ENCODE results near the gene HIVEP2.

Gene HIVEP2

DNA sequence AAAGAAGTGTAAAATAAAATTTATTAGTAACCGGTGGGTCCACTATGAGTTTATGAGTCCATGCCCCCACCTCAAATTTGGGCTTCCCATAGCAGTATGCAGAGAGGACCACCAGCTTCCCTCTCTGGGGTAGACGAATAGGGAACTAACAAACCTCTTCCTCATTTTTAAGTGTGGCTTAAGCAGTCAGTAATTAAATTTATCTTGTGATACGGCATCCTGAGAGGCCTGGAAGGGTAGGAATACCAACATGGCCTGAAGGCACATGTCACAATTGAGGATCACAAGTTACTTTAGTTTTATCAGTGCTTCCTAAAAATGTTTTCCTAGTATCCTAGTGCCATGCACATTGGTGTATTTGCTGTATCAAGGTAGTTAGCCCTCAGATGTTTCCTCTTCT is 239.9 kb downstream of the HIVEP2 start:
- Histone ChIP-seq H3K4me1 (peaks cover 10% of the 10 kb centered on the region; the same call in 1 of the 2 replicates), H3K4me3 (no peak overlapping the region)
- DNase-seq (ENCODE audit: low spot score in 2 of 2): no peak

DNA sequence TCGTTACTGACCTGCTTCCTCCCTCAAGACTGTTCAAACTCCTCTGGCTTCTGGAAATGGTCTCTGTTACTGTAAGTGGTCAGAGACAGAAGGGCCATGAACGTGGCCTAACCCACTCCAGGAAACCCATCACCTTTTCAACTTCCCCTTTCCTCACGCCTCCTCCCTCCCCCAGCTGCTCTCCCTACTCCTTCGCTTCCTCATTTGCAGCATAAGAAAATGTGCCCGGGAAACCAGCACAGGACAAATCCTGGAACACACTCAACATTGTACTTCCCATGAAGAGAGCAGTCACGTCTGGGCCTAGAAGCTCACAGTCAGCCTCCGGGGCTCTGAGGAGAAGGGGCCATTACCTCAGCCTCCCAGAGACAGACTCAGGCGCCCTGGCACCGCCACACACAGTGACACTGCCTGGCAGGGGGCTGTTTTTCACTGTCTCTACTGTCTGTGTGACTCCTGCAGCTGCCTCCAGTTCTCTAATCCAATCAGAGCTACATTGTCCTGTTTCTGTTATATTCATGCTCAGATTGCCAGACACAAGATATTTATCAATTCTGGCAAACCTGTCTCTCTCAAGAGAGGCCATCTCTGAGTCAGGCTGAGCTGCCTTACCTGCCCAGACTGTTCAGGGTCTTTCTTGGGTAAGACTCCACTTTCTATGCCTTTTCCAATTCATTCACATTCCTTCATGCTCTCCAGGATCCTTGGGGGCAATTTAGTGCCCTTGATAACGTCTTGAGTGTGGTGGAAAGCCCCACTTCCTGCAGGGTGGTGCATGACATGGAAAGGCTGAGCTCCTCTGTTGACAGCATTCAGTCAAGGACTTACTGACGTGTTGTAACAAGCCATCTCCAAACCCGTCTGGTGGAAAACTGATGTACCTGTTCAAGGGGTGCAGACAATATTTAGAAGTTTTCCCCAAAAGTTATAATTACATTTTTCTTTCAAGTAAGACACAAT is 242.2 kb downstream of the HIVEP2 start:
- no peak for DNase-seq (ENCODE audit: low spot score in 2 of 2)
- in situ Hi-C loops (cut with MboI; ENCODE audit: low sequenced_read_pairs): no loop called here
- H3K9me3 ChIP-seq: no peaks in the 10 kb centered on the region
- H3K4me1 ChIP-seq: peaks cover 10% of the 10 kb centered on the region; the same call in 1 of the 2 replicates
- no peaks in the 10 kb centered on the region for H3K36me3 ChIP-seq (replicated peaks)
- no peak overlapping the region for H3K4me3 ChIP-seq
- H3K27me3 ChIP-seq (ENCODE audit: low read depth): no peaks in the 10 kb centered on the region

More for the DNA sequence above, 239.9 kb downstream of the HIVEP2 start:
- Histone ChIP-seq H3K9me3 (no peaks in the 10 kb centered on the region), H3K27me3 (ENCODE audit: low read depth) (no peaks in the 10 kb centered on the region), H3K36me3 (replicated peaks) (no peaks in the 10 kb centered on the region)
- in situ Hi-C loops (cut with MboI; ENCODE audit: low sequenced_read_pairs): no loop called here

Data from HAP-1 (cell line).